Left forelimb (tissue), 1 donor: ENCODE data around the gene OPA1.

Experiments used
- DNase-seq: peaks from one replicate; pipeline ENCODE4 v3.0.0-alpha.2; 2018; ENCODE audit warnings: low spot score

Gene OPA1

DNA sequence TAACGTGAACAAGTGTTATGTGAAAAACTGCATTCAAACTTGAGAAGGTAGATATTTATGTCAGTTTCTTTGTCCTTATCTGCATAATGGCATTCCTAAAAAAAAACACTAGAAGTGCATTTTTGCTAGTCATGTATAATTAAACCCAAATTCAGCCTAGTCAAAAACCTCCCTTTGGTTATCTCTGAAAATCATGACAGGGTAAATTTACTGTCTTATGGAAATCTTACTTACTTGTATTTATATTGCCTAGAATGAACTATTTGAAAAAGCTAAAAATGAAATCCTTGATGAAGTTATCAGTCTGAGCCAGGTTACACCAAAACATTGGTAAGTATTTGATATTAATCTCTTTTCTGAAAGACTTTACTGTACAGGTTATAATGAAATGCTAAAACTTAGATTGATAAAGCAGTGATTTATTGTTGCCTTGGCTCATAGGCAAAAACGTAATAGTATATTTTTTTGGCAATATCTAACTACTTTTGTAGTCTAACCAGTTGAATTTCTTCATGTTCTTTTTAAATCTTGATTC is 55.6 kb downstream of the OPA1 start:
- DNase-seq = no peak

DNA sequence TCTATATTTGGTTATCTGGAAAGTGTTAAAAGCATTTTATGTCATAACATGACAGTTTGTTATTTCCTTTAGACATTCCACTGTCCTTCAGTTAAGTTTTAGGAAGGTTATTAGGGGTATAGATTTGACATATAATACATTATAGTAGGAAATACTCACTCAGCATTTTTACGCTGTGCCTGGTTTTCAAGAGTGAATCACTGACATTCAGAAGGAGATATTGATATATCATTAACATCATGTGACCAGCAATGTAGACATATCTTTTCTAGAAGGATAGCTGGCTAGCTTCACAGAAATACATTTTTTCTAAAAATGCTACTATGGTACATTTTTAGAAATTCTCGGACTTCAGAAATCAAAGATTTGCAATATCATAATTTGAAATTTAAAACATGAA is 57.6 kb downstream of the OPA1 start:
- DNase-seq = no peak

DNA sequence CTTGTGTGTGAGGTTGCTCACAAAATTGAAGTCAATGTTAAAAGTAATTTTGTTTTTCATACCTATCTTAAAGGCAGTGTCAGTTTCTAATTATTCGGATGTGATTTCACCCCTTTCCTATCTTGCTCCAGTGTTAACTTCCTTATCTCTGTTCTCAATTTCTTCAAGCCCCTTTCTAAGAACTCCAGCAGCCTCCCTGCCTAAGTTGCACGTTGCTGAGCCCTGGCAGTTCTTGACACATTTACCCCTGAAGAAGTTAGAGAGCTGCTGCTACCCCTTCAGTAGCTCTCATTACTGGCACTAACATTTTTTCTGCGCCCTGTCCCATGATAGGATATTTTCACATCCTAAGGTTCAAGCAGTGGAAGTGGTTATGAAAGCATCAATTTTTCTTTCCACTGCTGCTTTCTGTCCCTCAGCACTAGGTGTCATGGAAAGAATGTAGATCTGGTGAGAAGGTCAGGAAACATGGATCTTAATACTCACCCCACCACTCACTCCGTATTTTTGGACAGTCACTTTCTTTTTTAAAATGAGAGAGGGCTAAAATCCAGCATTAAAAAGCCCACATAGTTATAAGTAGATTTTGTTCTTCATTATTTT is 62.9 kb downstream of the OPA1 start:
- no peak for DNase-seq

DNA sequence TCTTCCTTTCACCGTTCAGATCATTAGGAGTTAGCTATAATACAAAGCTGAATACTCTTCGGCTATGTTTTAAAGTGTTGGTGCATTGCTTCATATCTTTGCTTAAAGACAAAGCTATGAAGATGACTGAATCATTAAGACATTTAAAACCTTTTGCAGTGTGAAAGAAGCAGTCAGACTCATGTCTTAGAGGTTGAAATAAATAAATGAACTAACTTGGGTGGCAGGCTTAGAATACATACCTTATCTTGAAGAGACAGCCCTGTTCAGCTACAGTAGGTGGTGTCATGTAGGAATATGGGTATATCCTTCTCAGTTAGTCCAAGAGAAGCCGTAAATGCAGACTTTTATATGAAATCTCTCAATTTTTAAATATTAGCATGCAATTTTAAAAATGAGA is 63.4 kb downstream of the OPA1 start:
- no peak for DNase-seq

DNA sequence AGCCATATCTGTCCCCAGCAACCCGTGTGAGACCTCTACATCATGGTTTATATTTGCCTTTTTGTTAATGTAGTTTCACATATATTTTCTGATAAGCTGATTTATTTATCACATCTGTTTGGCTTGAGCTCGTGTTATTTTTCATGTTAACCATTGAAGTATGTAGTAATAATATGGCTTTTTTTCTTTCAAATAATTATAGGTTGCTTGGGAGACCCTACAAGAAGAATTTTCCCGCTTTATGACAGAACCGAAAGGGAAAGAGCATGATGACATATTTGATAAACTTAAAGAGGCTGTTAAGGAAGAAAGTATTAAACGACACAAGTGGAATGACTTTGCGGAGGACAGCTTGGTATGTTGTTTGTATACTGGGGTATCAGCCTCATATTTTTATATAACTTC is 63.9 kb downstream of the OPA1 start:
- no peak for DNase-seq

DNA sequence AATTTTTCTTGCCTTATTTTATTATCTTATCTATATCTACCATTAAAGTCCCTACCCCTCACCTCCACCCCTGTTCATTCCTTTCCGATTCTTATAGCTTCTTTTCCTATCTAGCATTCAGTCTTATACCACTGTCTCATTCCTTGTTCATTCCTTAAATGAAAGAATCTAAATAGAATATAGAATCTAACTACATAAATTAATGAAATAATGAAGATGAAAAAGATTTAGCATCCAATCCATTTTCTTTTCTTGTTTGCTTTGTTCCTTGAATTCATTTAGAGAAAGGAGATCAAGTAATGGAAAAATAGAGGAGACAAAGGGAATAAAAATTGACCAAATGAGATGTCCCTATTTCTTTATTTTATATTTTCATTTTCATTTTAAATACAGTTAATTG is 67.2 kb downstream of the OPA1 start:
- DNase-seq = no peak

DNA sequence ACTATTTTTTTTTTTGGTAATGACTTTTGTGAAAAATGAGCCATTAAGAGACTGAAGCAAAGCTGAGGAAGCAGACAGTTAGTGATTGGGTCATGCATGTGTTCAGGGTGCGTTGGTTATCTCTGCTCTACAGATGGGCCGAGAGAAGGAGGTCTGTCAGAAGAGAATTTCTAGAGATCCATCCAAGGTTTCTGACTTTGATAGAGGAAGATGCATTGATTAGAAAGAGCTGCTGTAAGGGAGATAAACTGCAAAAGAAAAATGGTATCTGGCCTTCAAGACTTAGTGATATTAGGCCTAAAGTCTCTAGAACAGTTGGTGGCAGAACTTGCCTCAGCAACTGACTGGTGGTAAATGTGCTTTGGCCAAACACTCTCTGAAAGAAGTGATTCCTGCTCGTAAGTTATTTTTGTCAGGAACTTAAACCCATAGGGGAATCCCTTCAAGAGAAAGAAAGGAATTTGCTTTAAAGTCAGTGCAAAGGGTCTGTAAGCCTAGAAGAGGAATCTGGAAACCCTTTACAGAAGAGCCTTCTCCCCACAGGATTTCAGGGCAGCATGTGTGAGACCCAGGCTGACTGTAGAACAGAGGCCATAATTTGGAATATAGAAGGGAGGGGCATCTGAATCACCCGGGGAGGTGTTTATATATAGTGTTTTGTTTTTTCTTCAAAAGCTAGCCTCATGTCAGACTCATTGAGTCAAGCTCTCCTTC is 67.8 kb downstream of the OPA1 start:
- no peak for DNase-seq

DNA sequence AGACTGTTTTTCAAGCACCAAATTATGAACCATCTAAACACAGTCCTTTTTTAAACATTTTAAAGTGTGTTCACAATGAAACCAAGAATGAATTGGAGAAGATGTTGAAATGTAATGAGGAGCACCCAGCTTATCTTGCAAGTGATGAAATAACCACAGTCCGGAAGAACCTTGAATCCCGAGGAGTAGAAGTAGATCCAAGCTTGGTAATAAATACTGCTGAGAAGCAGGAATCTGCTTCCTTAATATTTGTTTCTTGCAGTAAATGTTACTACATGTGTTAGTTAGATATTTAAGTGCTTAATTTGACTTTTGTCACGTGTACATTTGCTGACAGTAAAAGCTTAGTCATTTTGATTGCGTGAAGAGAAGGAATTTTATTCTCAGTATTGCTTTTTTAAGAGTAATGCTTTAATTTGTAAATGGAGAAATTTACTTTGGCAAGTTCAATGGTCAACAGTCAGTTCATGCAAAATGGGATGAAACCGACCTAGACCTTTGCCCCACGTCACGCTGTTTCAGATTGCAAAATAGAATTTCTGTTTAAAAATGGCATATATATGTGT is 69.8 kb downstream of the OPA1 start:
- DNase-seq = no peak

DNA sequence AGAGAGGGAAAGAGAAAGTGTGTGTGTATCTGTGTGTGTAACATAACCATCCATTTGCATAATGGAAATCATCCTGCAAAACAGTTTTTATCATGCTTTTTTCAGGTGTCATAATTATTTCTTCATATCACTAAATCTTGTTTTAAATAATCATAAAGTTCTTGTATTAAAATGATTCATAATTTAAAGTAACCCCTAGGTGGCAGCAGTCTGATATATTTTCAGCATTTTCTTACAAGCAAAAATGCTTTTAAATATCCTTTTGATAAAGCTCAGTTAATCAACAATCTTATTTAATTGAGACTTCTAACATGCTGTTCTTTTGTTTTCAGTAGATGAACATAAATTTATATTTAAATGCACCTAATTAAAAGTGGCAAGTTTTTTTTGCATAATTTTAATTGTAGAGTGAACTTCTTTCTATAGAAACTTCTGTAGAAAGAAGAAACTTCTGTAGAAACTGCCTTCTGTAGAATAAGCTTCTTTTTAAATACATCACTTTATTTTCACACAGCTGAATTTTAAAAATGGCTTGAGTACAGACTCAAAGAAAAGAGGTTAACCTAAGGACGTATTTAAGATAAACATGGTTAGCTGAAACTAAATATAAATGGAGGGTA is 72.5 kb downstream of the OPA1 start:
- no peak for DNase-seq

DNA sequence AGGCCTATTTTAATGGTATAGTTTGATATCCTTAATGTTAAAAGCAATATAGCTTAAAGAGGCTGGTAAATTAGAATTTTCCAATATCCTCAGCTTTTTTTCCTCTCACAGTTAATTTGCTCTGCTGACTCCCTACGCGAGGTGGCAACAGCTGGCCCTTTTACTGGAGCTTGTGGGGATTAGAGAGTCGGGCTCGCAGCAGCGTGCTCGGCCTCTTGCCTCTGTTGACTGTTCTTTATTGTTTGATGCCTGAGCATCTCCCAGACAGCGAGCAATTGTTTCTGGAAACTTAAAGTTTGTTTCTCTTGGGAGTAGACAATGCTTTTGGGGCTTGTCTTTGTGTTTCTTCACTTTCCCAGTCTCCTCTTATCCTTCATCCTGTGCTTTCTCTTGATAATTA is 80.8 kb downstream of the OPA1 start:
- no peak for DNase-seq

DNA sequence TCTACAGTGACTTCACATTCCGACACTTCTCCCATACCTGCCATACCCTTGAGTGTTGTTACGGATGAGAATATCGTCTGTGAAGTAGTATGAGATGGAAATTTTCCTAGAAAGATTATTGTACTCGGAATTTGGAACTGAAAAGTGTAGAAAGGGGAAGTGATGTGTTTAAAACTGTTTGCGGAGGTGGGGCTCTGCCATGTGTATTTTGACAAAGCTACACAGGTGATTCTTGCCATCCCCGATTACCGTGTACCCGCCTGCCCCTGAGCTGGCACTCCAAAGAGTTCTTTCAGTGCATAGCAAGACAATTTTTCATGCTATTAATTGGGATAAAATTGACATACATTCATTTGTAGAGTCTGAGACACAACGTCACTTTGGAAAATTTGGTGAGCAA is 81.7 kb downstream of the OPA1 start:
- no peak for DNase-seq

DNA sequence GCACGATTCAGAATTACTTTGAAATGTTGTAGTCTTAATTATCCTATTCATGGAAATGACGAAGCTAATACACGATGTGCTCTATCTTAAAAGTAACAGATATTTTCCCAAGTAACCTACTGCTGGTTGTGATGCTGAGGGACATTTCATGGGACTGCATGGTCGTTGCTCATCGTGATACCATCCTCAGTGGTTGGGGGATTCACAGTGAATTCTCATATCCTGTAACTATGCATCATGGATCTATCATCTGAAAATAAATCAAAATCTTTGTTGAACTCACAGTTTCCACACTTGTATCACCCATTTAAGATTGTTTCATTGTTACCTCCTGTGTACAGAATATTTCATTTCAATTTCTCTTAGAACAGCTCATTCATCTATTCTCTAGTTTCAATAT is 84.7 kb downstream of the OPA1 start:
- no peak for DNase-seq

DNA sequence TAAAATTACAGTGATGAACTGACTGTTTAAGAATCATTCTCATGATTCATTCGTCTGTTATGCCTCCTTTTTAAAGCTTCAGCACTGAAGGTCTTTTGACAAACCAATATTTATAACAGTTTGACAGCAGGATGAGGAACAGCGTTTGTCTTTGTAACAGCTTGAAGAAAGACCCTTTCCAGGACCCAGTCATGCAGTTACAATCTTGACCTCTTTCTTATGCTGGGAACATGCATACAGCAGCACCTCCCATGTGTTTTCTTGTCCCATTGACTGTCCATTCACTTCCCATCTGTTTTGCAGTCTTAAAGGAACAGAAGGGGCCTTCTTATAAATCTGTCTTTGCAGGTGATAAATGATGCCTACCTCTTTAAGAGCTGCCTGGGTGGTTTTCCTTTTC is 87.2 kb downstream of the OPA1 start:
- DNase-seq = no peak

DNA sequence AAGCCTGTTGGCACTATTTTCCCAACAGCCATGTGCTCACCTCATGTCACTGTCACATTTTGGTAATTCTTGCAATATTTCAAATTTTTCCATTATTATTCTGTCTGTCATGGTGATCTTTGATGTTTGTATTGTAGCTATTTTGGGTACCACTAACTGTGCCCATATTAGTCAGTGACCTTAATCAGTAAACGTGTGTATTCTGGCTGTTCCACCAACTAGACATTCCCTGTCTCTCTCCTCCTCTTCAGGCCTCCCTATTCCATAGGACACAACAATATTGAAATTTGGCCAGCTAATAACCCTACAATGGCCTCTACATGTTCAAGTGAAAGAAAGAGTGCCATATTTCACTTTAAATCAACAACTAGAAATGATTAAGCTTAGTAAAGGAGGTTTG is 88.6 kb downstream of the OPA1 start:
- DNase-seq = no peak

DNA sequence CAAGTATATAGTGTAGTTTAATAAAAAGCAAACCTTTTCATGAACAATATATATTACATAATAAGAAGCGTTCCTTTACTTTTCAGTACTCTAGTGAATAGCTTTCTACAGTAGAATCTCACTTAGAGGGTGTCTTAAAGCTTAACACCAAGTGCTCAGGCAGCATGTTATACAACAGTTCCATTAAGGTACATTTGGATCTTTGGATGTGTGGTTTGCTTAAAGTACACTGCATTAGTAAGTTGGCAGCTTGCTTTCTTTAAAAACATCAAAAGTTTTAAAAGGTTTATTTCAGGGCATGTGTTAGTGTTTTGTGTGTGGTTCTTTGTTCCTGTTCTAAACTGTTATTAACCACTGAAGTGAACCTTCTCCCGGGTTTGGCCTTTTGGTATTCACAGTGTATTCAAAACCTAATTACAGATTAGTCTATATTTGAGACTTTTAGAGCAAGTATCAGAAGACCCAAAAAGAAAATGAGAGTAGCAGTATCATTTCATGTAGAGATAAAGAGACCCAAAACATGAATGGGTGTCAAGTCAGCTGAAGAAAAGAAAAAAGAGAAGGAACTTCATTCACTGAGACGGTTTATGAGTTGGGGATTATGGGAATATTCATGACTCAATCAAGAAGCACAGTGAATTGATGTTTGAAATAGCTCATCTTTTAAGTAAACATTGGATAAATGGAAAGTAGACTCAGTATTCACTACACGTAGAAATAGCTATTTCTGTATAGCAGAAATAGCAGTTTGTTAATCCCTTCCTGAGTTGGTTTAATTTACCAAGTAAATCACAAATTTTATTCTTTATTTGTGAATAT is 93.9 kb downstream of the OPA1 start:
- DNase-seq = no peak

DNA sequence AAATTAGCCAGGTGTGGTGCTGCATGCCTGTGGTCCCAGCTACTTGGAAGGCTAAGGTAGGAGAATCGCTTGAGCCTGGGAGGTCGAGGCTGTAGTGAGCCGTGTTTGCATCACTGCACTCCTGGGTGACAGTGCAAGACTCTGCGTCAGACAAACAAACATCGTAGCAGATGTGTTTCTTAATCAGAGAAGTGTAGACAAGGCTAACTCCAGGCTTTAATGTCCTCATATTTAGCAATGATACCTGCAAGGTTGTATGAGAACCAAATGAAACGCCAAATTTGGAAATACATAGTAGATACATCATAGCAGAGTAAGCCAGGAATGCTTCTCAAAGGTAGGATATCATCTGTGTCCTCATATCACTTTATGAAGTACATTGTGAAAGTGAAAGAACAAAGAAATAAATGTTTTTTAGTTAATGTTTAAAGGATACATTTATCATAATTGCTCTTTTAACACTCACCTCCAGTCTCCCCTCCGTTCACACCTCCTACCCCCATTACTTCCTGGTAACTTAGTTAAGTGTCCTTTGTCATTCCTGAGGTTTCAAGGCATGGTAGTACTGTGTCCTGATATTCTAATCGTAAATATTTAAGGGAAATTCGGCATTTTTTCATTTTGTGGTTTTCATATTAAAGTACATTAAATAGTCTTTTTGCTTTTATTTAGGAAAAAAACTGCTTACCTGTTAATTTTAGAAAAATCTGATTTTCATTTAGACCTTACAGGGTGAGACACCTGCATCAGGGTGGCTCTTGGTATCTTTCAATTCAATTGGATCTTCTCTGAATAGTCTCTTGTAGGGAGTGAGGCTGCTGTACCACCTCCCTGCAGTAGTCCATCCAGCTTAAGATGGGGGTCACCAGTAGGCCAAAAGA is 96.1 kb downstream of the OPA1 start:
- DNase-seq = no peak

DNA sequence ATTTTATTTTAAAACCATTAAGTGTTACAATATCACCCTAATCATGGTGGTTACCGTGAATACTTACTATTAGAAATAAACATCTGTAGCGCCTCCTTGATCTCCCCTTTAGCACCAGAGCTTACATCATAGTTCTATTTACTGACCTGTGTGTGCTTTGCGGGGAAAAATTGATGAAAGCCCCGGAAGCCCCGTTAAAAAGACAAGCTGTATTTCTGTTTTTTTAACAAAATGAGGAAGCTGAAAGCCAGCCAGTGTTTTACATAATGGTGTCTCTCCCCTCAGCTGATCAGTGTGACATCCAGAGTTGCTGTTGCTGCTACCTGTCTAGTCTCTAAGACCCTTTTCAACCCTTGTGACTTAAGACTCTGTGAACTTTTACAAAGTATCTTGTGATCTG is 100.8 kb downstream of the OPA1 start:
- no peak for DNase-seq

DNA sequence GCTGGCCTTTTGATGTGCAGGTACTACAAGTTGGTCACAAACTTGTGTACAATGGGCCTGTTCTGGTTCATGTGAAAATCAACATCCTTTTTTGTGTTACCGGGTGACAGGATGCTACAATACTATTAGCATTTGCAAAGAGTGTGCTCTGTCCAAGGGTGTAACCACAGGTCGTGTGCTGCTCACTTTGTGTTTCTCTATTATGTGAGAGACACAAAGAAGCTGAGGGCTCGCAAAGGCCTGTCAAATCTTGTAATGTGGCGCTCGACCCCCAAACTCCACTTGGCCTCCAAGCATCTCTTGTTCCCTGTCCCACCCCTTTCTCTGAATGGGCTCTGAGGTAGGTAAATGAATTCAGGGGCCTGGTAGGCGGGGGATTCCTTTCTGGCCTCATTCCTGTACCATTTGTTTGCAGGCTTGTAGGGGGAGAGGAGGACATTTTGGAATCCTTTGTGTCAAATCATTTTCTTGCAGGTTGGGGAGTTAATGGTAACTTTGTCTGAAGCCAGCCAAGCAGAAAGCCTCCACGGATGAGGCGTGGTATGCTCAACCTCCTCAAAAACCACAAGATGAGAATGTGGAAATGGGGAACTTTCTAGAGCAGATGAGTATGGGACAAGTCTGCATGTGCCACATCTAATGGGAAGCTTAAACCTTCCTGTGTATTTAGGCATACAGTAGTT is 109.1 kb downstream of the OPA1 start:
- no peak for DNase-seq

DNA sequence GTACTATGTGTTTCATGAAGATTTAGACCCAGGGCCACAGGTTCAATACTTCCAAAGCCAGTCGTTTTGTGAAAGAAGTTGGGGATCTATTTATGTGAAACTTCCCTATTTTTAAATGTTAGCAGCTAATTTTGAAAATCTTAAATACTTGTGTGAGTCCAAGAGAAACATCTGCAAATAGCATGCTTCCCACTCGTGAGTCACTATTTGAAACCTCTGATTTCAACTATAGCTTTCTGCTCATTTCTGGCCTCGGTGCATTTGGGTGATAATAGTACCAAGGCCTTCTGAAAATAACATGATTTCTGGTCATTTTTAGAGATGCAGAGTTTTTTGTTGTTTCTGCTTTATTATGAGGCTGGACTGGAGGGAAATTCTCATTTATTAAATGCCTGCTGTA is 110.0 kb downstream of the OPA1 start:
- no peak for DNase-seq

DNA sequence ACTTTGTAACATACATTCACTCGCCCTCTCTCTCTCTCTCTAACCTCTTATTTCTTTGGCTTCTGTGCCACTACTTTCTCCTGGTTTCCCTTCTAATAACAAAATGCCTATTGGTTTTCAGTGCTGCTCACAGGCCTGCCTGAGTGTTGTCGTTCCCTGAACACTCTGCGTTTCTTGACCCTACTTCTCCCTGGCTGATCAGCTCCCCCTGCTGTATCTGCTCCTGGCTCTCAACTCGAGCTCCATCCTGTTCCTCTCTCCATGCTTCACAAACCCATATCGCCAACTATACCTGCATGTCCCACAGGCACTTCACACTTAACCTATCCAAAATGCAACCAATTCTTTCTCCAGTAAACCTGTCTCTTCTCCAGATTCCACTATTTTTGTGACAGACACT is 111.4 kb downstream of the OPA1 start:
- no peak for DNase-seq

DNA sequence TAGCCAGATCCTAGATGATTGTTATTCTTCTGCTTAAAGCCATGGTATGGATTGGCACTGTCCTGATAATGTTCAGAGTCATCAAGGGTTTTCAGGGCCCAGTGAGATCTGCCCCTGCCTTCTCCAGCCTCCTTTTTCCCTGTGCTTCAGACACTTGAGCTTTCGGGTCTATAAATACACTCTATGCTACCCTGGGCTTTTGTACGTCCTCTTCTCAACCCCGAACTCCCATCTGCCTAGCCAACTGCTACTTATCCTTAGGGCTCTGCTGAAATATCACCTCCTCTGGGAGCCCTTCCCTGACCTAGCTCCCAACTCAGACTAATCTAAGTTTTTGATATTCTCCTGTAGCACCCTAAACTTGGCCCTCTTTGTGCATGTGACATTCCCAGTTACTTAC is 115.3 kb downstream of the OPA1 start:
- DNase-seq = no peak
